ENCODE results near the gene NLGN4Y.

The NLGN4Y gene

GRCh38 chrY:14793674-14794073 is 269.3 kb downstream of the NLGN4Y start:
- H3K27me3 Mint-ChIP-seq = no peaks in the 10 kb centered on the region
- H3K36me3 Mint-ChIP-seq = no peaks in the 10 kb centered on the region
- H3K27ac Mint-ChIP-seq = no peak overlapping the region
- no peaks in the 10 kb centered on the region for H3K9me3 Mint-ChIP-seq
- no peak overlapping the region for H3K4me3 Mint-ChIP-seq
- no peaks in the 10 kb centered on the region for H3K4me1 Mint-ChIP-seq

- Mint-ChIP-seq H3K4me1 (no peaks in the 10 kb centered on the region), H3K27ac (no peak overlapping the region), H3K4me3 (no peak overlapping the region), H3K9me3 (no peaks in the 10 kb centered on the region), H3K36me3 (no peaks in the 10 kb centered on the region), H3K27me3 (no peaks in the 10 kb centered on the region)
These were observed 273.7 kb downstream of the NLGN4Y start for GRCh38 chrY:14798010-14798409.

GRCh38 chrY:14801096-14801495 is 276.8 kb downstream of the NLGN4Y start:
- Mint-ChIP-seq H3K4me1 (no peaks in the 10 kb centered on the region), H3K27ac (no peak overlapping the region), H3K9me3 (no peaks in the 10 kb centered on the region), H3K27me3 (no peaks in the 10 kb centered on the region), H3K36me3 (no peaks in the 10 kb centered on the region), H3K4me3 (no peak overlapping the region)

- Mint-ChIP-seq H3K36me3 (no peaks in the 10 kb centered on the region), H3K4me3 (no peak overlapping the region), H3K27me3 (no peaks in the 10 kb centered on the region), H3K27ac (no peak overlapping the region), H3K9me3 (no peaks in the 10 kb centered on the region), H3K4me1 (no peaks in the 10 kb centered on the region)
These were observed 277.8 kb downstream of the NLGN4Y start for GRCh38 chrY:14802125-14802524.

- Mint-ChIP-seq H3K9me3 (no peaks in the 10 kb centered on the region), H3K4me3 (no peak overlapping the region), H3K4me1 (no peaks in the 10 kb centered on the region), H3K36me3 (no peaks in the 10 kb centered on the region), H3K27me3 (no peaks in the 10 kb centered on the region), H3K27ac (no peak overlapping the region)
These were observed 279.7 kb downstream of the NLGN4Y start for GRCh38 chrY:14804041-14804440.

GRCh38 chrY:14818452-14818851 is 294.1 kb downstream of the NLGN4Y start:
- H3K4me1 Mint-ChIP-seq = no peaks in the 10 kb centered on the region
- H3K36me3 Mint-ChIP-seq = no peaks in the 10 kb centered on the region
- no peaks in the 10 kb centered on the region for H3K9me3 Mint-ChIP-seq
- no peak overlapping the region for H3K4me3 Mint-ChIP-seq
- H3K27ac Mint-ChIP-seq = no peak overlapping the region
- no peaks in the 10 kb centered on the region for H3K27me3 Mint-ChIP-seq

- H3K27me3 Mint-ChIP-seq = no peaks in the 10 kb centered on the region
- no peak overlapping the region for H3K27ac Mint-ChIP-seq
- no peaks in the 10 kb centered on the region for H3K9me3 Mint-ChIP-seq
- H3K4me1 Mint-ChIP-seq = no peaks in the 10 kb centered on the region
- no peak overlapping the region for H3K4me3 Mint-ChIP-seq
- H3K36me3 Mint-ChIP-seq = no peaks in the 10 kb centered on the region
These were observed 297.9 kb downstream of the NLGN4Y start for GRCh38 chrY:14822201-14822600.

GRCh38 chrY:14822906-14823305 is 298.6 kb downstream of the NLGN4Y start:
- H3K4me1 Mint-ChIP-seq = no peaks in the 10 kb centered on the region
- no peaks in the 10 kb centered on the region for H3K36me3 Mint-ChIP-seq
- H3K27me3 Mint-ChIP-seq = no peaks in the 10 kb centered on the region
- H3K9me3 Mint-ChIP-seq = no peaks in the 10 kb centered on the region
- H3K27ac Mint-ChIP-seq = no peak overlapping the region
- no peak overlapping the region for H3K4me3 Mint-ChIP-seq

GRCh38 chrY:14824583-14824982 is 300.3 kb downstream of the NLGN4Y start:
- H3K4me1 Mint-ChIP-seq = no peaks in the 10 kb centered on the region
- H3K9me3 Mint-ChIP-seq = no peaks in the 10 kb centered on the region
- H3K4me3 Mint-ChIP-seq = no peak overlapping the region
- no peaks in the 10 kb centered on the region for H3K36me3 Mint-ChIP-seq
- H3K27me3 Mint-ChIP-seq = no peaks in the 10 kb centered on the region
- no peak overlapping the region for H3K27ac Mint-ChIP-seq

GRCh38 chrY:14825728-14826127 is 301.4 kb downstream of the NLGN4Y start:
- H3K36me3 Mint-ChIP-seq = no peaks in the 10 kb centered on the region
- H3K9me3 Mint-ChIP-seq = no peaks in the 10 kb centered on the region
- H3K4me1 Mint-ChIP-seq = no peaks in the 10 kb centered on the region
- H3K27ac Mint-ChIP-seq = no peak overlapping the region
- H3K4me3 Mint-ChIP-seq = no peak overlapping the region
- H3K27me3 Mint-ChIP-seq = no peaks in the 10 kb centered on the region

- no peaks in the 10 kb centered on the region for H3K4me1 Mint-ChIP-seq
- no peaks in the 10 kb centered on the region for H3K36me3 Mint-ChIP-seq
- H3K4me3 Mint-ChIP-seq = no peak overlapping the region
- no peaks in the 10 kb centered on the region for H3K9me3 Mint-ChIP-seq
- H3K27ac Mint-ChIP-seq = no peak overlapping the region
- H3K27me3 Mint-ChIP-seq = no peaks in the 10 kb centered on the region
These were observed 304.2 kb downstream of the NLGN4Y start for GRCh38 chrY:14828531-14828930.

- Mint-ChIP-seq H3K27ac (no peak overlapping the region), H3K27me3 (no peaks in the 10 kb centered on the region), H3K4me1 (no peaks in the 10 kb centered on the region), H3K9me3 (no peaks in the 10 kb centered on the region), H3K36me3 (no peaks in the 10 kb centered on the region), H3K4me3 (no peak overlapping the region)
These were observed 305.1 kb downstream of the NLGN4Y start for GRCh38 chrY:14829366-14829885.

- Mint-ChIP-seq H3K4me3 (no peak overlapping the region), H3K9me3 (no peaks in the 10 kb centered on the region), H3K27ac (no peak overlapping the region), H3K27me3 (no peaks in the 10 kb centered on the region), H3K4me1 (no peaks in the 10 kb centered on the region), H3K36me3 (no peaks in the 10 kb centered on the region)
These were observed 310.1 kb downstream of the NLGN4Y start for GRCh38 chrY:14834103-14835060.

- no peaks in the 10 kb centered on the region for H3K36me3 Mint-ChIP-seq
- no peak overlapping the region for H3K27ac Mint-ChIP-seq
- H3K27me3 Mint-ChIP-seq = no peaks in the 10 kb centered on the region
- no peaks in the 10 kb centered on the region for H3K9me3 Mint-ChIP-seq
- H3K4me3 Mint-ChIP-seq = no peak overlapping the region
- no peaks in the 10 kb centered on the region for H3K4me1 Mint-ChIP-seq
These were observed 313.1 kb downstream of the NLGN4Y start for GRCh38 chrY:14837466-14837865.

GRCh38 chrY:14850734-14851133 is 326.4 kb downstream of the NLGN4Y start:
- Mint-ChIP-seq H3K9me3 (no peaks in the 10 kb centered on the region), H3K4me1 (no peaks in the 10 kb centered on the region), H3K4me3 (no peak overlapping the region), H3K36me3 (no peaks in the 10 kb centered on the region), H3K27ac (no peak overlapping the region), H3K27me3 (no peaks in the 10 kb centered on the region)

- Mint-ChIP-seq H3K27ac (no peak overlapping the region), H3K9me3 (no peaks in the 10 kb centered on the region), H3K4me3 (no peak overlapping the region), H3K4me1 (no peaks in the 10 kb centered on the region), H3K36me3 (no peaks in the 10 kb centered on the region), H3K27me3 (no peaks in the 10 kb centered on the region)
These were observed 336.1 kb downstream of the NLGN4Y start for GRCh38 chrY:14860448-14860847.

Measured in activated naive CD4-positive, alpha-beta T cell treated with anti-CD3 and anti-CD28 coated beads, Interleukin-2, amount 50 U/mL, for 24 hours (primary cell).